ENCODE data around the gene GYPA. TPM values are rescaled to one million over a fixed set of nuclear protein-coding genes. Genes with fewer than 3 reads are reported as not detected.

GYPA gene
- total RNA-seq, result 3.8 TPM

GRCh38 chr4:144140594-144141295, at the start of gene GYPA:
GYPA (minus strand) TSS chr4:144140718; CDS start chr4:144140635, 83 bp downstream.

Other genes with a start within 250 kb of the GYPA start
- 2.6 TPM for gene GYPE, start 235.2 kb downstream of the GYPA start, total RNA-seq
- gene GYPB, start 121.3 kb downstream of the GYPA start, total RNA-seq, result 6.3 TPM